H9 (cell line): ENCODE measurements around the gene SLC35F2. TPM values are rescaled to one million over a fixed set of nuclear protein-coding genes. Genes with fewer than 3 reads are reported as not detected.

Experiments
- DNase-seq: peaks from one replicate; pipeline ENCODE4 v3.0.0-alpha.2; 2017
- H2AFZ ChIP-seq: one replicate; pipeline ENCODE4 v1.6.1; 2013; ENCODE audit warnings: mild to moderate bottlenecking, low read length, control low read depth, moderate library complexity
- H2AK5ac ChIP-seq: 2 replicates; pipeline ENCODE4 v1.6.1; 2013; ENCODE audit warnings: low read length, control low read depth, mixed read lengths; ENCODE audit not compliant: insufficient read length
- H2BK120ac ChIP-seq: one replicate; pipeline ENCODE4 v1.6.1; 2013; ENCODE audit warnings: low read depth, mild to moderate bottlenecking, low read length, control low read depth, inconsistent platforms; ENCODE audit not compliant: poor library complexity, severe bottlenecking
- H2BK12ac ChIP-seq: 2 replicates; pipeline ENCODE4 v1.6.1; 2013; ENCODE audit warnings: low read length, control low read depth, mixed read lengths, low read depth; ENCODE audit not compliant: insufficient read length
- H2BK15ac ChIP-seq: 2 replicates; pipeline ENCODE4 v1.6.1; 2013; ENCODE audit warnings: low read depth, low read length, control low read depth
- H2BK20ac ChIP-seq: one replicate; pipeline ENCODE4 v1.6.1; 2013; ENCODE audit warnings: low read depth, mild to moderate bottlenecking, low read length, control low read depth, inconsistent platforms; ENCODE audit not compliant: poor library complexity, severe bottlenecking
- H2BK5ac ChIP-seq: 2 replicates; pipeline ENCODE4 v1.6.1; 2013; ENCODE audit warnings: low read length, control low read depth, mixed read lengths; ENCODE audit not compliant: insufficient read length
- H3K14ac ChIP-seq: 2 replicates; pipeline ENCODE4 v1.6.1; 2013; ENCODE audit warnings: low read length, control low read depth; ENCODE audit not compliant: insufficient read depth
- H3K18ac ChIP-seq: 2 replicates; pipeline ENCODE4 v1.6.1; 2013; ENCODE audit warnings: low read depth, mild to moderate bottlenecking, mixed read lengths, low read length, control low read depth; ENCODE audit not compliant: insufficient read length
- H3K23ac ChIP-seq: 2 replicates; pipeline ENCODE4 v1.6.1; 2013; ENCODE audit warnings: low read length, control low read depth, mixed read lengths, low read depth; ENCODE audit not compliant: insufficient read length
- H3K23me2 ChIP-seq: 2 replicates; pipeline ENCODE4 v1.6.1; 2013; ENCODE audit warnings: low read depth, mild to moderate bottlenecking, mixed read lengths, low read length, control low read depth; ENCODE audit not compliant: insufficient read length, poor library complexity, severe bottlenecking
- H3K27ac ChIP-seq: 2 replicates; pipeline ENCODE4 v1.5.1; 2013; ENCODE audit warnings: low read length, control low read depth, mixed read lengths, low read depth; ENCODE audit not compliant: insufficient read length
- H3K27me3 ChIP-seq: 2 replicates; pipeline ENCODE4 v1.6.1; 2013; ENCODE audit warnings: low read length, control low read depth, inconsistent platforms; ENCODE audit not compliant: insufficient read depth
- H3K4ac ChIP-seq: 2 replicates; pipeline ENCODE4 v1.6.1; 2013; ENCODE audit warnings: low read depth, mild to moderate bottlenecking, control low read depth, inconsistent platforms, low read length, moderate library complexity
- H3K4me1 ChIP-seq: 2 replicates; pipeline ENCODE4 v1.6.1; 2013; ENCODE audit warnings: low read length, control low read depth, inconsistent platforms; ENCODE audit not compliant: insufficient read depth
- H3K4me2 ChIP-seq: 2 replicates; pipeline ENCODE4 v1.6.1; 2013; ENCODE audit warnings: low read length, control low read depth, mixed read lengths; ENCODE audit not compliant: insufficient read length, insufficient read depth
- H3K56ac ChIP-seq: 2 replicates; pipeline ENCODE4 v1.6.1; 2013; ENCODE audit warnings: low read depth, mild to moderate bottlenecking, mixed read lengths, low read length, control low read depth; ENCODE audit not compliant: insufficient read length
- H3K79me1 ChIP-seq: 2 replicates; pipeline ENCODE4 v1.6.1; 2013; ENCODE audit warnings: low read depth, mild to moderate bottlenecking, moderate library complexity, low read length, control low read depth, inconsistent platforms; ENCODE audit not compliant: insufficient read depth, poor library complexity, severe bottlenecking
- H3K79me2 ChIP-seq: 2 replicates; pipeline ENCODE4 v1.6.1; 2013; ENCODE audit warnings: low read length, control low read depth, inconsistent platforms; ENCODE audit not compliant: insufficient read depth
- H3K9ac ChIP-seq: 2 replicates; pipeline ENCODE4 v1.6.1; 2013; ENCODE audit warnings: low read length, control low read depth, mixed read lengths; ENCODE audit not compliant: insufficient read length; ENCODE audit errors: extremely low read depth
- H3K9me3 ChIP-seq: one replicate; pipeline ENCODE4 v1.6.1; 2013; ENCODE audit warnings: low read depth, low read length, inconsistent platforms; ENCODE audit not compliant: control insufficient read depth
- H3T11ph ChIP-seq: one replicate; pipeline ENCODE4 v1.6.1; 2013; ENCODE audit warnings: mild to moderate bottlenecking, low read length, control low read depth, inconsistent platforms
- H4K20me1 ChIP-seq: one replicate; pipeline ENCODE4 v1.6.1; 2013; ENCODE audit not compliant: control insufficient read depth, insufficient read length, insufficient read depth
- H4K5ac ChIP-seq: 2 replicates; pipeline ENCODE4 v1.6.1; 2013; ENCODE audit warnings: low read depth, mild to moderate bottlenecking, mixed read lengths, low read length, control low read depth; ENCODE audit not compliant: insufficient read length
- H4K8ac ChIP-seq: replicated peaks from 2 replicates; pipeline ENCODE4 v1.6.1; 2013; ENCODE audit warnings: low read length, control low read depth, mixed read lengths, low read depth; ENCODE audit not compliant: insufficient read length
- H4K91ac ChIP-seq: 2 replicates; pipeline ENCODE4 v1.6.1; 2013; ENCODE audit warnings: low read depth, mild to moderate bottlenecking, moderate library complexity, mixed read lengths, low read length, control low read depth; ENCODE audit not compliant: insufficient read length
- H3K27ac Mint-ChIP-seq, 3 experiments: 2 replicates in 2 of 3; 3 replicates in 1 of 3; pipeline ENCODE4 v1.8.0; 2020 to 2021; ENCODE audit warnings: mixed read lengths in 3 of 3, mild to moderate bottlenecking in 1 of 3, moderate library complexity in 1 of 3
- H3K27me3 Mint-ChIP-seq: 2 replicates; pipeline ENCODE4 v1.8.0; 2021; ENCODE audit warnings: low read depth, mild to moderate bottlenecking, moderate library complexity, mixed read lengths
- H3K36me3 Mint-ChIP-seq, 3 experiments: 2 replicates in 2 of 3; 3 replicates in 1 of 3; pipeline ENCODE4 v1.8.0; 2020 to 2021; ENCODE audit warnings: low read depth in 3 of 3, mixed read lengths in 3 of 3; ENCODE audit not compliant: insufficient read depth in 1 of 3
- H3K4me1 Mint-ChIP-seq, 2 experiments: 2 replicates each; pipeline ENCODE4 v1.8.0; 2020; ENCODE audit warnings: mixed read lengths in 2 of 2
- H3K4me3 Mint-ChIP-seq, 2 experiments: 2 replicates in 1 of 2; 3 replicates in 1 of 2; pipeline ENCODE4 v1.8.0; 2020 to 2021; ENCODE audit warnings: mild to moderate bottlenecking in 2 of 2, mixed read lengths in 2 of 2, moderate library complexity in 1 of 2
- H3K9me3 Mint-ChIP-seq, 2 experiments: 2 replicates in 1 of 2; 3 replicates in 1 of 2; pipeline ENCODE4 v1.8.0; 2020; ENCODE audit warnings: mild to moderate bottlenecking in 2 of 2, mixed read lengths in 2 of 2, moderate library complexity in 1 of 2
- WGBS: extraction: QIAGEN DNeasy Blood & Tissue Kit; methylation state at CpG from one replicate; pipeline ENCODE4 v1.1.7; 2013; ENCODE audit warnings: missing lambda C conversion rate, low lambda C conversion rate, mixed read lengths; ENCODE audit not compliant: insufficient read length; ENCODE audit errors: extremely low coverage; 5-methylcytosine and 5-hydroxymethylcytosine counted together
- total RNA-seq: library from RNA; stranded (reverse); gene quantifications from 2 replicates; pipeline ENCODE4 v1.2.1, GENCODE V29; 2021
- TF ChIP-seq, protein P1 (sequence below): fragments of 200-600 bp; sonication (generic); conservative IDR thresholded peaks from 3 replicates; pipeline ENCODE4 v1.8.0; 2021; ENCODE audit warnings: antibody characterized with exemption, mild to moderate bottlenecking

Gene SLC35F2
- total RNA-seq, 1 experiment from 2014 or later: 24.0 TPM

DNA sequence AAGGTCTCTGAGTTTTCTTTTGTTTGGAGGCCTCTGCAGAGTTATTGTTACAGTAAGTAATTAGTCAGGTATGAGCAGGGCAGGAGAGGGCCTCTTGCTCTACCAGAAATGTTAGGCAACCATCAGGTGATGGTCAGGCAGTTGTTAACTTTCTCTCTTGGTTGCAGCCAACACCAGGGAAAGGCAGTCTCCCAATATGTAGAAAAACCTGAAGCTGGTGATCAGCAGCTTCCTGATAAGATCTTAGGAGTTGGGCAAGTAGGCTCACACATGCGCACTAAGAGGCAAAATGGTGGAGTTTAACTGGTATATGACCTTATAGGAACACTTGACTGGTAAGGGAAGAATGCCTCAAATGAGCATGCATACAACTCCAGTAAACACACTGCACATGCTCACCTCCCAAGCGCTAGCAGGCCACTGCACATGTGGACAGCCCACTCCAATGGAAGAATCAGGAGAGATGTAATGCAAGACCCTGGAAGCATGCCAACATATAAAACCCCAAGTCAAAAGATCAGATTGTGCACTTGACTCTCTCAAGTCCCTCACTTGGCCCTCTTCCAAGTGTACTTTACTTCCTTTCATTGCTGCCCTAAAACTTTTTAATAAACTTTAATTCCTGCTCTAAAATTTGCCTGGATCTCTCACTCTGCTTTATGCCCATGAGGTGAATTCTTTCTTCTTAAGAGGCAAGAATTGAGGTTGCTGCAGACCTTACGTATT, 23.7 kb upstream of the SLC35F2 start:
- Histone ChIP-seq H2BK120ac (no peak overlapping the region), H3K9me3 (no peaks in the 10 kb centered on the region), H3K4me1 (no peaks in the 10 kb centered on the region; the same call in 1 of the 2 replicates), H4K91ac (no peak overlapping the region), H2BK15ac (no peak overlapping the region), H2BK5ac (no peak overlapping the region), H3T11ph (no peak overlapping the region), H3K14ac (no peak overlapping the region), H2BK20ac (no peak overlapping the region), H3K4ac (no peak overlapping the region), H3K9ac (no peak overlapping the region), H3K27ac (no peak overlapping the region), H4K20me1 (no peaks in the 10 kb centered on the region), H4K5ac (no peak overlapping the region), H3K23ac (no peak overlapping the region), H3K56ac (no peak overlapping the region), H4K8ac (no peak overlapping the region), H3K79me2 (no peaks in the 10 kb centered on the region), H3K79me1 (no peaks in the 10 kb centered on the region), H3K18ac (no peak overlapping the region), H3K27me3 (no peaks in the 10 kb centered on the region), H3K23me2 (no peaks in the 10 kb centered on the region), H2BK12ac (no peak overlapping the region), H2AFZ (peak overlapping the region; percentile 40), H2AK5ac (no peak overlapping the region), H3K4me2 (no peak overlapping the region)
- peaks cover 0 to 5% (median 4%) of the 10 kb centered on the region in 3 experiments; a peak in 4 of 7 replicates for H3K36me3 Mint-ChIP-seq
- H3K4me3 Mint-ChIP-seq: no peak overlapping the region
- peaks cover 8 to 23% of the 10 kb centered on the region in 2 experiments for H3K4me1 Mint-ChIP-seq
- H3K27ac Mint-ChIP-seq: no peak overlapping the region
- no CpG with 5 or more reads among the region's 3 CpGs for WGBS
- H3K27me3 Mint-ChIP-seq: no peaks in the 10 kb centered on the region; the same call in 1 of the 2 replicates
- TF ChIP-seq, protein P1, sequence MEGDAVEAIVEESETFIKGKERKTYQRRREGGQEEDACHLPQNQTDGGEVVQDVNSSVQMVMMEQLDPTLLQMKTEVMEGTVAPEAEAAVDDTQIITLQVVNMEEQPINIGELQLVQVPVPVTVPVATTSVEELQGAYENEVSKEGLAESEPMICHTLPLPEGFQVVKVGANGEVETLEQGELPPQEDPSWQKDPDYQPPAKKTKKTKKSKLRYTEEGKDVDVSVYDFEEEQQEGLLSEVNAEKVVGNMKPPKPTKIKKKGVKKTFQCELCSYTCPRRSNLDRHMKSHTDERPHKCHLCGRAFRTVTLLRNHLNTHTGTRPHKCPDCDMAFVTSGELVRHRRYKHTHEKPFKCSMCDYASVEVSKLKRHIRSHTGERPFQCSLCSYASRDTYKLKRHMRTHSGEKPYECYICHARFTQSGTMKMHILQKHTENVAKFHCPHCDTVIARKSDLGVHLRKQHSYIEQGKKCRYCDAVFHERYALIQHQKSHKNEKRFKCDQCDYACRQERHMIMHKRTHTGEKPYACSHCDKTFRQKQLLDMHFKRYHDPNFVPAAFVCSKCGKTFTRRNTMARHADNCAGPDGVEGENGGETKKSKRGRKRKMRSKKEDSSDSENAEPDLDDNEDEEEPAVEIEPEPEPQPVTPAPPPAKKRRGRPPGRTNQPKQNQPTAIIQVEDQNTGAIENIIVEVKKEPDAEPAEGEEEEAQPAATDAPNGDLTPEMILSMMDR: no peak
- no peak for DNase-seq
- H3K9me3 Mint-ChIP-seq: peaks cover 0 to 6% of the 10 kb centered on the region in 2 experiments; a peak in 1 of 5 replicates
